Brain microvascular endothelial cell (primary cell): ENCODE results near the gene TOM1L2.
"Not testable (repeated sequence)": the region's sequence is repeated elsewhere in the genome, so short reads cannot be mapped to it uniquely, and the experiment has no call there.

Experiments
- DNase-seq: peaks from one replicate; pipeline ENCODE4 v3.0.0-alpha.2; 2020
- H3K27ac ChIP-seq: fragments of 250-450 bp; sonication (Bioruptor Pico); 2 replicates; pipeline ENCODE4 v1.5.1; 2020; ENCODE audit warnings: mild to moderate bottlenecking, moderate library complexity
- H3K27me3 ChIP-seq: fragments of 250-450 bp; sonication (Bioruptor Pico); replicated peaks from 2 replicates; pipeline ENCODE4 v1.5.1; 2020; ENCODE audit warnings: mild to moderate bottlenecking
- H3K36me3 ChIP-seq: fragments of 250-450 bp; sonication (Bioruptor Pico); replicated peaks from 2 replicates; pipeline ENCODE4 v1.5.1; 2020; ENCODE audit warnings: mild to moderate bottlenecking
- H3K4me3 ChIP-seq: 2 replicates; pipeline ENCODE4 v1.5.1; 2011; ENCODE audit warnings: low read depth, mild to moderate bottlenecking, control low read depth, low read length, moderate library complexity
- CTCF ChIP-seq: IDR thresholded peaks from 2 replicates; pipeline ENCODE4 v1.5.1; 2011; ENCODE audit warnings: low read depth, mild to moderate bottlenecking, moderate library complexity, low read length, control low read depth, inconsistent platforms; ENCODE audit errors: missing control alignments
- in situ Hi-C: cut with HindIII; loops from 2 replicates; pipeline ENCODE4 v1.10.0; 2017; ENCODE audit warnings: low sequenced_read_pairs, low pct_ligation_motif_present

The TOM1L2 gene

GRCh38 chr17:17959520-17960361, 12.5 kb downstream of the TOM1L2 start:
- in situ Hi-C loops, result no loop called here

GRCh38 chr17:17958982-17959381, 13.2 kb downstream of the TOM1L2 start:
- no peak overlapping the region for H3K4me3 ChIP-seq
- in situ Hi-C loops, result no loop called here
- DNase-seq, result no peak
- H3K27me3 ChIP-seq, result no peaks in the 10 kb centered on the region
- peak overlapping the region; percentile 63 for H3K27ac ChIP-seq
- TF ChIP-seq CTCF, result no peak
- no peaks in the 10 kb centered on the region for H3K36me3 ChIP-seq

More at GRCh38 chr17:17959520-17960361, 12.5 kb downstream of the TOM1L2 start:
- Histone ChIP-seq H3K4me3 (no peak overlapping the region), H3K27ac (peak overlapping the region; percentile 9), H3K36me3 (no peaks in the 10 kb centered on the region), H3K27me3 (no peaks in the 10 kb centered on the region)
- TF ChIP-seq CTCF, result no peak
- DNase-seq, result no peak

GRCh38 chr17:17957584-17957916, 14.7 kb downstream of the TOM1L2 start:
- in situ Hi-C loops, result no loop called here
- no peak for TF ChIP-seq CTCF
- Histone ChIP-seq H3K36me3 (no peaks in the 10 kb centered on the region), H3K4me3 (no peak overlapping the region), H3K27me3 (no peaks in the 10 kb centered on the region), H3K27ac (peak overlapping the region; percentile 63)
- DNase-seq, result no peak

DNA sequence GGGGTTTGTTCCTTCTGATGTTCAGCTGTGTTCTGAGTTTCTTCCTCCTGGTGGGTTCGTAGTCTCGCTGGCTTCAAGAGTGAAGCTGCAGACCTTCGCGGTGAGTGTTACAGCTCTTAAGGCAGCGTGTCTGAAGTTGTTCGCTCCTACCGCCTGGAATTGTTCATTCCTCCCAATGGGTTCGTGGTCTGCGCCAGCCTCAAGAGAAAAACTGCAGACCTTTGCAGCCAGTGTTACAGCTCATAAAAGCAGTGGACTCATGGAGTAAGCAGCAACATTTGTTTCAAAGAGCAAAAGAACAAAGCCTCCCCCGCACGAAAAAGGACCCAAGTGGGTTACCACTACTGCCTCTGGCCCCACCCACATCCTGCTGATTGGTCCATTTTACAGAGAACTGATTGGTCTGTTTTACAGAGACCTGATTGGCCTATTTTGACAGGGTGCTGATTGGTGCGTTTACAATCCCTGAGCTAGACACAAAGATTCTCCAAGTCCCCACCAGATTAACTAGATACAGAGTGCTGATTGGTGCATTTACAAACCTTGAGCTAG, 16.3 kb downstream of the TOM1L2 start:
- H3K27me3 ChIP-seq, H3K36me3 ChIP-seq, DNase-seq, H3K4me3 ChIP-seq, in situ Hi-C loops, H3K27ac ChIP-seq: not testable (repeated sequence)

GRCh38 chr17:17954079-17954478, 18.1 kb downstream of the TOM1L2 start:
- DNase-seq, result no peak
- TF ChIP-seq CTCF, result no peak
- no peaks in the 10 kb centered on the region for H3K27me3 ChIP-seq

DNA sequence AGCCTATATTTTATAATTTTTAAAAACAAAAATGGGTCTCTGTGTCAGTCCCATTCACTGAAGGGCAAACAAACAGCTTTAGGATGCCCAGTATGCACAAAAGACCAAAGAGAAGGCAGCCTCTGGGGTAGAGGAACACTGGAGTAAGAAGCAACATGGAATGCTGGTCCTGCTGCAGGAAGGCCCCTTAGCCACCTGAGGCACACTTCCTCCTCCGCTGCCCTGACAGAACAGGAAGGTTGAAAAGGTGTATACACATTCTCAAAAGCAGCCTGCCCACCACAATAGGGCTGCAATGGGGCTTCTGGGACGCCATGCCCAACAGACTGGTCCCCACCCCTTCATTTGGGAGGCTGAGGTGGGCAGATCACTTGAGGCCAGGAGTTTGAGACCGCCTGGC, 19.5 kb downstream of the TOM1L2 start:
- no peak for DNase-seq
- TF ChIP-seq CTCF, result no peak
- no peak overlapping the region for H3K4me3 ChIP-seq
- in situ Hi-C loops, result no loop called here
- H3K27ac ChIP-seq, result no peak overlapping the region
- no peaks in the 10 kb centered on the region for H3K27me3 ChIP-seq
- H3K36me3 ChIP-seq, result no peaks in the 10 kb centered on the region

More at GRCh38 chr17:17954079-17954478, 18.1 kb downstream of the TOM1L2 start:
- Histone ChIP-seq H3K36me3 (no peaks in the 10 kb centered on the region), H3K27ac (no peak overlapping the region), H3K4me3 (no peak overlapping the region)
- in situ Hi-C loops, result no loop called here
